Activated naive CD4-positive, alpha-beta T cell treated with anti-CD3 and anti-CD28 coated beads for 36 hours (primary cell): Measurements from ENCODE around the gene FGF14. TPM values are rescaled to one million over a fixed set of nuclear protein-coding genes. Genes with fewer than 3 reads are reported as not detected.

ENCODE experiments used
- CTCF ChIA-PET: fragments of 350-600 bp; sonication (Branson Sonifier 250); formaldehyde crosslinking; loops from one replicate; lab custom pipeline; 2021; ENCODE audit warnings: antibody characterized with exemption; lab: Charles Lee
- DNase-seq: peaks from one replicate; pipeline ENCODE4 v3.0.0-alpha.2; 2020
- H3K27ac Mint-ChIP-seq: one replicate; pipeline ENCODE4 v1.8.0; 2021; ENCODE audit warnings: mild to moderate bottlenecking, mixed read lengths
- H3K27me3 Mint-ChIP-seq: one replicate; pipeline ENCODE4 v1.8.0; 2021; ENCODE audit warnings: low read depth, mixed read lengths
- H3K36me3 Mint-ChIP-seq: one replicate; pipeline ENCODE4 v1.8.0; 2021; ENCODE audit warnings: low read depth, mixed read lengths
- H3K4me1 Mint-ChIP-seq: one replicate; pipeline ENCODE4 v1.8.0; 2021; ENCODE audit warnings: low read depth, mixed read lengths
- H3K4me3 Mint-ChIP-seq: one replicate; pipeline ENCODE4 v1.8.0; 2021; ENCODE audit warnings: mild to moderate bottlenecking, moderate library complexity, mixed read lengths
- H3K9me3 Mint-ChIP-seq: one replicate; pipeline ENCODE4 v1.8.0; 2021; ENCODE audit warnings: mixed read lengths
- intact Hi-C: fragments of 100-400 bp; cut with micrococcal nuclease; formaldehyde crosslinking; loops from one replicate; pipeline ENCODE4 v1.15.1; 2023
- total RNA-seq, 2 experiments: library from RNA; stranded (reverse); gene quantifications; one replicate each; pipeline ENCODE4 v1.2.3, GENCODE V29; 2021

The FGF14 gene
- total RNA-seq, 2 experiments from 2014 or later: not detected

DNA sequence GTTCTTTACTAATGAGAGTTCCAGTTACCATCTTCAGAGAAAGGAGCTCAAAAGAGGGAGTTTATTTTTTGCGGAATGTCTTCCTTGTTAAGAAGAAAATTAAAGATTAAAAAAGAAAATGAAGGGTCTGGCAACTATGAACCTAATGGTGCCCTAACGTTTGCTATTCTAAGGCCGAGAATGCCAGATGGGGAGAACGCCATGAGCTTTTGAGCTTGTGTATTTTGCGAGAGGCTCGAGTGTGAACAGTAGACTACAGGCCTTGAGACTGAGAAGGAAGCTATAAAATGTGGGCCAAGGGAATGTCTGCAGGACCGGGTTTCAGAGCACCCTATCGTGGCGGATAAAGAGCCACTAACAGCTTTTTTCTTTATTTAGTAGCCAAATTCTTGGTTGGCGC, 6.7 kb downstream of the FGF14 start:
- Mint-ChIP-seq H3K27ac (peak overlapping the region; percentile 69), H3K9me3 (peaks cover 3% of the 10 kb centered on the region), H3K36me3 (peaks cover 1% of the 10 kb centered on the region), H3K4me3 (peak overlapping the region; percentile 79), H3K4me1 (peaks cover 20% of the 10 kb centered on the region), H3K27me3 (peaks cover 20% of the 10 kb centered on the region)
- no peak for DNase-seq
- CTCF ChIA-PET: interaction anchor here (0.7 kb wide), 2 partner anchors 62 to 160 kb away, joined by 3 to 4 read pairs; no protein-coding TSS in a partner anchor
- intact Hi-C loops: loop anchor here (2.0 to 10.0 kb wide), 3 partner anchors 62 to 1720 kb away; partner anchors contain the start of gene TMTC4

DNA sequence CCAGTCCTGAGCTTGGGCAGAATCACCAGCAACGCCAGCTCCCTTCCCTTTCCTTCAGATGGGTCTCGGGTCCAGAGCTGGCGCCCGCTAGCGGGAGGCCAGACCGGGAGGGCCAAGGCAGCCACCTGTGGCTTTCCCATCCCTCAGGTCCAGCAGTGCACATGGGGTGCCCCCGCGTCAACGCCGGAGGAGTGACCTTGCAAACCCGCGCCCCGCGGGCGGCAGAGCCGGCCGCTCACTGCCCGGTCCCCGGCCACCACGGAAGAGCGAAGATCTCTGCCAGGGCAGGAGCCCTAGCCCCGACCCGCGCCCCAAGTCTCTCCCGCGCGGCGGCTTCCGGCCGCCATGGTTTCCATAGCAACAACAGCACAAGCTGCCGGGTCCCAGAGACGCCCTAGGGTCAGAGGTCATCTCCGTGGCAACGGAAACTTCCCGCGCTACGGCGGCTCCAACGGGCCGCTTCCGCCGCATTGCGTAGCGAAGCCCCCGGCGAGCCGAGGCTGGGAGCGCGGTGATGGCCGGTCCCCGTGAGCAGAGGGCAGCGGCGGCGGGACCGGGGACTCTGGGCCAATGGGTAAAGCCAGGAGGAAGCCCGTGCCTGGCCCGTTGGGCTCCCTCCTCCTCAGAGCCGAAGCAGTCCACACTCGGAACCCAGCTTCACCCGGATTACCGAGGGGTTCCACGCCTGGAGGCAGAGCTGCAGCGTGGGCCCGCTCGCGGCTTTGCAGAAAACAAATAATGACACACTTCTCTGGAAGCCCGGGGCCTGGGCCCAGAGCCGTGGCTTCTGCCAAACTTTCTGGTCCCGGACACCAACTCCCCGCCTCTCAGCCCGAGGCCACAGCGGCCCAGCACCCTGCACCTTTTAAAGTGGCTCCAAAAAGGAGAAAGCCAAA, 7.4 kb downstream of the FGF14 start:
- intact Hi-C loops: loop anchor here (1.0 to 10.0 kb wide), 8 partner anchors 8 to 1720 kb away; partner anchors contain the start of genes FGF14, TEX30, TMTC4 and TPP2
- Mint-ChIP-seq H3K27ac (peak overlapping the region; percentile 69), H3K4me3 (peak overlapping the region; percentile 79), H3K4me1 (peaks cover 17% of the 10 kb centered on the region), H3K27me3 (peaks cover 16% of the 10 kb centered on the region), H3K9me3 (peaks cover 3% of the 10 kb centered on the region), H3K36me3 (peaks cover 1% of the 10 kb centered on the region)
- DNase-seq: peak; percentile 97
- CTCF ChIA-PET: interaction anchor here (0.7 kb wide), 2 partner anchors 63 to 160 kb away, joined by 3 to 4 read pairs; no protein-coding TSS in a partner anchor

DNA sequence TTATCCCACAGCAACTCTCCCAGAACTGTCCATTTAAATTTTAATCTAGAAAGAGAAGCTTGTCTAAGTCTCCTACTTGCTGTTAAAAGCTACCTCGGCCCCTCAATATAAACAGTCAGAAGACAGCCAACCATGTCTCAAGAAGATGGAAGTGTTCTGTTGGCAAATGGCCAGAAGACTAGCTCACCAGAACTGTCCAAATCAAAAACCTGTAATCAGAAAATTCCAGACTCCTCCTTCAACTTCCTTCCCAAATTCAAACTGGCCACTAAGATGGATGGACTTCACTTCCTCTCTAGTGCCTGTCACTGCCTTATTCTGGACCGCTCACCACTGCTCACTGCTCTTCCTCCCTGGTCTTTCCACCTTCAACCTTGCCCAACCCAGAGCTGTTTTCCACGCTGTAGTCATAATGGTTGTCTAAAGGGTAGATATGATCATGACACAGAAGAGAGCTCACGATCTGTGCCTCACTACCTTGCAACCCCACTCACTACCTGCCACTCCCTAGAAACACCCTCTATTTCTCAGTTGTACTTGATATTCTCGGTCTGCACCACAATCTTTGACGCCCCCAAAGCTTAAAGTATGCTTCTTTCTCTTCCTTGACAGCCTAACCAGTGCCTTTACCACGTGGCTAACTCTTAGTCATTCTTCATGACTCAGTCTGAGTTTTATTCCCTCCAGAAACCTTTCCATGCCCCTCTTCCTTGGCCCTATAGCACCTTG, 9.2 kb downstream of the FGF14 start:
- Mint-ChIP-seq H3K36me3 (peaks cover 5% of the 10 kb centered on the region), H3K4me1 (peaks cover 17% of the 10 kb centered on the region), H3K4me3 (peak overlapping the region; percentile 17), H3K27me3 (peaks cover 21% of the 10 kb centered on the region), H3K9me3 (peaks cover 3% of the 10 kb centered on the region), H3K27ac (no peak overlapping the region)
- intact Hi-C loops: loop anchor here (5.0 to 10.0 kb wide), 2 partner anchors 250 to 1718 kb away; partner anchors contain the start of gene TMTC4
- CTCF ChIA-PET: interaction anchor here (1.4 kb wide), 1 partner anchor 163 kb away, joined by 6 read pairs; no protein-coding TSS in a partner anchor
- peak; percentile 15 for DNase-seq

DNA sequence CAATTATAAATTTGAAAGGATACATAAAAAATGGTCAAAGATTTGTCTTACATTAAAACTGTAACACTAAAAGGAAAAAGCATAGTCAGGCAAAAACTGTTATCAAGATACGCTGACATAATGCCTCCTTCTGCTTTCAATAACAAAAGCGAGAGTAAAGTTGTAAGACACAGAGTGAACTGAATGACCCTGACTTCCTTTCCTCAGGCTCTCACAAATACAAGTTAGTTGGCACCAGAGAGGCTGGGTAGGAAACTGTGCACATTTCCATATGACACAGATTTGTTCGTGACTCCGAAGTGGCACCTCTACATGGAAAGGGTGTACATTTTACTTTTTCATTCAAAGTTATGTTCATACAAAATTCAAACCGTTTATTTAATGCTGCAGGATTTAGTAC, 15.4 kb downstream of the FGF14 start:
- Mint-ChIP-seq H3K4me1 (no peaks in the 10 kb centered on the region), H3K9me3 (no peaks in the 10 kb centered on the region), H3K27me3 (peaks cover 18% of the 10 kb centered on the region), H3K36me3 (peaks cover 3% of the 10 kb centered on the region), H3K27ac (no peak overlapping the region), H3K4me3 (no peak overlapping the region)
- intact Hi-C loops: no loop called here
- CTCF ChIA-PET: no interaction called here
- DNase-seq: no peak

DNA sequence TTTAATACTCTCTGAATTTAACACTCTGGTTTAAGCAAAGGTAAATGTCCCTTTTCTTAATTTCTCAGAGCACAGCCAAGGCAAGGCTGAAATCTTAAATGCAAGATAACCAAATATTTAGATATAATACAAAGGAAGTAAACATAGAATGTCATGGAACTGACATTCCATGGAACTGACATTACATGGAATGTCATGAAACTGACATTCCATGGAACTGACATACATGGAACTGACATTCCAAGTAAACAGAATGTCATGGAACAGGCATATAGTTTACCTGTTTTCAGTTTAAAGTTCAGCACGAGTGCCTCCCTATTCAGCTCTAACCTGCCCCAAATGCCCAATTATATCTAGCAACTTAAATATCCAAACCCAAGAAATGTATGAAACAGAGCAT, 21.8 kb downstream of the FGF14 start:
- intact Hi-C loops: no loop called here
- H3K9me3 Mint-ChIP-seq: no peaks in the 10 kb centered on the region
- CTCF ChIA-PET: no interaction called here

DNA sequence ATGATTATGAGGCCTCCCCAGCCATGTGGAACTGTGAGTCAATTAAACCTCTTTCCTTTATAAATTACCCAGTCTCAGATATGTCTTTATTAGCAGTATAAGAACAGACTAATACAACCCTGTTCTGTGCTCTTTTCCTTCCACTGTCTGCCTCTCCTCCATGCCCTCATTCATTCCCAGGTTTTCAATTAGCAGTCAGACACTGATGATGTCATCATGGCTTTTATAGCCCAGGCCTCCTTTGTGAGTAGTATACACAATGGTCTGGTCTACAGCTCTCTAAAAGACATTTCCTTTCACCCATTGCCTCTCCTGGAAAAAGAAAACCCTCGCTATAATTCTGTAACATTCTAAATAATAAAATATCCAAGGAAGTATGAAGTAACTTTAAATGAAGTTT, 25.5 kb downstream of the FGF14 start:
- H3K9me3 Mint-ChIP-seq: no peaks in the 10 kb centered on the region
- intact Hi-C loops: no loop called here
- H3K27ac Mint-ChIP-seq: no peak overlapping the region
- CTCF ChIA-PET: interaction anchor here (0.6 kb wide), 1 partner anchor 606 kb away, joined by 3 read pairs; no protein-coding TSS in a partner anchor
- H3K4me3 Mint-ChIP-seq: no peak overlapping the region
- DNase-seq: no peak
- no peaks in the 10 kb centered on the region for H3K4me1 Mint-ChIP-seq
- peaks cover 2% of the 10 kb centered on the region for H3K27me3 Mint-ChIP-seq
- no peaks in the 10 kb centered on the region for H3K36me3 Mint-ChIP-seq

More for the DNA sequence above, 21.8 kb downstream of the FGF14 start:
- no peaks in the 10 kb centered on the region for H3K36me3 Mint-ChIP-seq
- no peak for DNase-seq
- no peak overlapping the region for H3K27ac Mint-ChIP-seq
- no peak overlapping the region for H3K4me3 Mint-ChIP-seq
- H3K27me3 Mint-ChIP-seq: peaks cover 10% of the 10 kb centered on the region
- H3K4me1 Mint-ChIP-seq: no peaks in the 10 kb centered on the region

DNA sequence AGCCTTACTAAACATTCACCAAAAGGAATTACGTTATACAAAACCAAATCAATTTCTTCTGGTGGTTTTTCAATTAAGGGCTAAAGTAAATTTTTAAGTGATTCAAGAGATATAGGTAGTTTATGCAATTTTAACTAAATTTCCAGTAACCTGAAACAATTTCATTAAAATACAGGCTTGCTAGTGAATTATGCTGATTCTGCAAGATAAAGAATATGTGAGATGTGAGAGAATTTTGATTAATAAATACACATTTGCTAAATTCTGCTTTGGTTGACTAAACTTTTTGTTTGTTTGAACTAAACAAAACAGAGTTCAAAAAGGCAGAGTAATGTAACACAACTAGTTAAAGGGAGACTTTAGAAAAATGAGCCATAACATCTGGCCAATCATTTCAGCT, 27.1 kb downstream of the FGF14 start:
- Mint-ChIP-seq H3K27ac (no peak overlapping the region), H3K27me3 (no peaks in the 10 kb centered on the region), H3K36me3 (no peaks in the 10 kb centered on the region), H3K4me3 (no peak overlapping the region), H3K4me1 (no peaks in the 10 kb centered on the region), H3K9me3 (no peaks in the 10 kb centered on the region)
- no peak for DNase-seq
- intact Hi-C loops: no loop called here
- CTCF ChIA-PET: no interaction called here

DNA sequence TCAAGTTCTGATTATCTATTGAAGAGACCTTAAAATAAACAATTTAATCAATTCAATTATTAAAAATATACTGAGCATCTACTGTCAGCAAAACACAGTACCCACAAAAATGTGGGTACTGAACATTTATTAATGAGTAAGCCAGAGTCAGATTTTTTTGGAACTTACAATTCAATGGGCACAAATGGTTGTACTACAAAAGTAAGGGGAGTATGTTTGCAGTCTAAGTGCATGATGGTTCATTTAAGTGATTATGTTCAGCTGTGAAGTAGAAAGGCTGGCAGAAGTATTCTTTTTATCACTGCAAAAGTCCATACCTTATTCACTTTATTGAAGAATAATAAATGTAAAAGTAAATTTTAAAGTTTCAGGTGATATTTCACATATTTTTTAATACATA, 27.6 kb downstream of the FGF14 start:
- no peak overlapping the region for H3K27ac Mint-ChIP-seq
- H3K36me3 Mint-ChIP-seq: no peaks in the 10 kb centered on the region
- CTCF ChIA-PET: no interaction called here
- intact Hi-C loops: no loop called here
- H3K27me3 Mint-ChIP-seq: no peaks in the 10 kb centered on the region
- no peak overlapping the region for H3K4me3 Mint-ChIP-seq
- H3K9me3 Mint-ChIP-seq: no peaks in the 10 kb centered on the region
- no peak for DNase-seq
- H3K4me1 Mint-ChIP-seq: no peaks in the 10 kb centered on the region

DNA sequence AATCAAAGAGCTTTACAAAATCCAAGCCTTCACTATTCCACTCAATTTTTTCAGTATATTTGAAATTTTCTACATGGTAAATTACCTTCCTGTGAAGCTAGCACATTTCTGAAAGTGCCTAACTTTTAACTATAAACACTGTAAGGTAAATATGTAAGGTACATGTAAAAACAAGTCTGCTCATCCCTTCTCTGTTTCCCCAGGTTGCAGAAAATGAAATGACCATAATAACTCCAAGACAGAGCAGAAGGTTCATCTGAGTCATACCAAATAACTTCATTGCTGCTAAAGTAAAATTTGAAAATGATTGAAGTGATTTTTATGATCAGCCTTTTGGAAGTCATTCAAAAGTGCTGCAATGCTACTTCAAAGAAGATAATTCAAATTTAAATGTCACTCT, 28.6 kb downstream of the FGF14 start:
- no peaks in the 10 kb centered on the region for H3K27me3 Mint-ChIP-seq
- intact Hi-C loops: no loop called here
- no peaks in the 10 kb centered on the region for H3K4me1 Mint-ChIP-seq

DNA sequence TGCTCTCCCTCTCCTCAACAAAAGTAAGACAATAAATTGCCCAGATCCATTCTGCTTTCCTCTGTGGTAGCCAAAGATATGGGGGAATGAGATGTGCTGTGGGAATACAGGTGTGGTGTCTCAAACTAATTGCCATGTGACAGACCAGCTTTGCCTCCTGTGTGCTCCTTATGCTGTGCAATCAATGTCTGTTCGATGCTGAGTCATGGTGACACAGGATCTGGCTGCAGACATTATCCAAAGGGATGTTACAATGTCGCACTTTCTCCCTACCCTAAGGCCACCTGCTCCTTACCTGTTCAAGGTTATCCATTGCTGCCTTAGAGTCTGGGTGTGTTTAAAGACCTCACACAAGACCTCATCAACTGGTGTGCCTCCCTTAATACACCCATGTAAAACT, 32.5 kb downstream of the FGF14 start:
- H3K36me3 Mint-ChIP-seq: no peaks in the 10 kb centered on the region
- CTCF ChIA-PET: no interaction called here

More for the DNA sequence above, 28.6 kb downstream of the FGF14 start:
- no peak overlapping the region for H3K27ac Mint-ChIP-seq
- CTCF ChIA-PET: no interaction called here
- DNase-seq: no peak
- H3K9me3 Mint-ChIP-seq: no peaks in the 10 kb centered on the region
- no peaks in the 10 kb centered on the region for H3K36me3 Mint-ChIP-seq
- H3K4me3 Mint-ChIP-seq: no peak overlapping the region

DNA sequence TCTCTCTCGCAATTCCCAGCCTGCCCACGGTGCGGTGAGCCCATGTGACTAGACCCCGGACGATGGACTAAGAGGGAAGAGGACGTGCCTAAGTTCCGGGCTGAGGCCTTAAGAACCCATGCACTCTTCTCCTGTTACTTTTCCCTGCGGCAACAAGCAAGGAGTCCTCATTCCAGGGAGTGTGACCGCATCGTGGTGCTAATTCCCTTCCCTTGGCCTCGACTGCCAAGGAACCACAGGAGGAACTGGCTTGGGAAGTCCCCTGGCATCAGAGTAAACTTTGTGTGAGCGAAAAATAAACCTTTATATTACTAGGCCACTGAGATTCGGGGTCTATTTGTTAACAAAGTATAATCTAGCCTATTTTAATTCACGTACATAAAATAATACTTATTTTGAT, 34.0 kb downstream of the FGF14 start:
- CTCF ChIA-PET: no interaction called here
- H3K27me3 Mint-ChIP-seq: peaks cover 11% of the 10 kb centered on the region

More for the DNA sequence above, 32.5 kb downstream of the FGF14 start:
- H3K4me1 Mint-ChIP-seq: no peaks in the 10 kb centered on the region
- H3K27me3 Mint-ChIP-seq: peaks cover 7% of the 10 kb centered on the region
- no peak overlapping the region for H3K4me3 Mint-ChIP-seq
- intact Hi-C loops: no loop called here
- no peak for DNase-seq
- no peaks in the 10 kb centered on the region for H3K9me3 Mint-ChIP-seq
- H3K27ac Mint-ChIP-seq: no peak overlapping the region

DNA sequence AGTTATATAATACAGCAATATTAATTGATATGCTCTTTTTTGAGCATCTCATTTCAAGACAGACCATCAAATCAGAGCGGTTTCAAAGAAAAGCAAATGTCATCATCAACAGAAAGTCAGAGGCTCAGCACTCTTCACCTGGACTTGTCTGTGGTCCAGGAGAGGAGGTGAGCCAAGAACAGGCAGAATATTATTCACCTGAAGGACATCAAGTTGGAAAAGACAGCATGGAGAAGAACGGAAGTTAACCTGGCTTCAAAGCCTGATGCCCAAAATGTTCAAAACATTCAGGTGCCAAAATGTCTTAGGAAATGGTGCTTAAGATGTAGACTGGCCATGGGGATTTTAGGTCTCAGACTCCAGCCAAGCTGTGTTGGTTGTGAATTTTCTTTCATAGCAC, 40.7 kb downstream of the FGF14 start:
- no peak overlapping the region for H3K4me3 Mint-ChIP-seq
- H3K4me1 Mint-ChIP-seq: no peaks in the 10 kb centered on the region
- no peak for DNase-seq
- peaks cover 30% of the 10 kb centered on the region for H3K27me3 Mint-ChIP-seq
- H3K9me3 Mint-ChIP-seq: no peaks in the 10 kb centered on the region
- H3K27ac Mint-ChIP-seq: no peak overlapping the region
- CTCF ChIA-PET: interaction anchor here (0.7 kb wide), 1 partner anchor 145 kb away, joined by 5 read pairs; no protein-coding TSS in a partner anchor
- intact Hi-C loops: no loop called here
- no peaks in the 10 kb centered on the region for H3K36me3 Mint-ChIP-seq

More for the DNA sequence above, 34.0 kb downstream of the FGF14 start:
- DNase-seq: no peak
- Mint-ChIP-seq H3K36me3 (no peaks in the 10 kb centered on the region), H3K4me1 (no peaks in the 10 kb centered on the region), H3K9me3 (no peaks in the 10 kb centered on the region), H3K4me3 (no peak overlapping the region), H3K27ac (no peak overlapping the region)
- intact Hi-C loops: no loop called here
